Stimulated activated CD4-positive, alpha-beta T cell treated with anti-CD3 and anti-CD28 coated beads, Interleukin-2, amount 100 ng/mL, for 4 hours (primary cell): ENCODE measurements around the gene KY.

Experiments used
- DNase-seq: peaks from one replicate; pipeline ENCODE4 v3.0.0-alpha.2; 2020; ENCODE audit warnings: low read depth

Gene KY

GRCh38 chr3:134619301-134619615 is 31.6 kb downstream of the KY start:
- no peak for DNase-seq

DNA sequence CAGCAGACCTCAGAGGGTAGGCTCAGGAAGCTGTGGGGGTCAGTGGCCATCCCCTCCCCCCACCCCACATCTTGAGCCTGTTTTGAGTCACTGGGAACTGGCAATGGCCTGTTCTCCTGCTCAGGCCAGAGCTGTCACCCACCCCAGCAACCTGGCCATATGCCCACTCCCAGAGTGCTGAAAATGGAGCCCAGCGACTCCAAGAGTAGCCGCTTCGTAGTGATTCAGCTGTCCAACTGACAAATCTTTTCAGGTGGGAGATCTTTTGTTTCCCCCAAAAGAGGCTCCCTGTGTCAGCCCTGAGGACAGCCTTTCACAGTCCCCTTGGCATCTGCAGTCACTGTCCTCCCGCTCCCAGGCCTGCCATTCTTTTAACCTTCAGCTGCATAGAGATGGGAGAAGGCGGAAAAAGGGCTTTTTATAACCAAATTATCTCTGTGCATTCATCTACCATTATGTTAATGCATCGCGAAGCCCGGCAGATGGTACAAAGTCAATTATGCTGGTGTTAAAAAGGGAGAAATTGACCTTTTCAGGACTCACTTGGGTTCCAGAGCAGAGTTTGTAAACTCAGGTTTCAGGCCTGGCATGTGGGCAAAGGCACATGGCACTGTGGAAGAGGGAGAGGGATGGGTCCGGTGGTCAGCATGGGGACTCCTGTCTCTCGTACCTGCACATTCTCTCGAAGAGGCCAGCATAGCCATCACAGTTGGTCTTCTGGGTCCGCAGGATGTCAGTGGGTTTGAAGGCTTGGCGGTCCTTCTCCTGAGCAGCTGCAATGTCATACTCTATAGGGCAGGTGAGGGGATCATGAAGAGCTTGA is 32.1 kb downstream of the KY start:
- no peak for DNase-seq

- no peak for DNase-seq
Measured at GRCh38 chr3:134617608-134618477, 33.0 kb downstream of the KY start.

GRCh38 chr3:134615743-134616142 is 35.1 kb downstream of the KY start:
- no peak for DNase-seq

GRCh38 chr3:134614955-134615354 is 35.9 kb downstream of the KY start:
- no peak for DNase-seq

DNA sequence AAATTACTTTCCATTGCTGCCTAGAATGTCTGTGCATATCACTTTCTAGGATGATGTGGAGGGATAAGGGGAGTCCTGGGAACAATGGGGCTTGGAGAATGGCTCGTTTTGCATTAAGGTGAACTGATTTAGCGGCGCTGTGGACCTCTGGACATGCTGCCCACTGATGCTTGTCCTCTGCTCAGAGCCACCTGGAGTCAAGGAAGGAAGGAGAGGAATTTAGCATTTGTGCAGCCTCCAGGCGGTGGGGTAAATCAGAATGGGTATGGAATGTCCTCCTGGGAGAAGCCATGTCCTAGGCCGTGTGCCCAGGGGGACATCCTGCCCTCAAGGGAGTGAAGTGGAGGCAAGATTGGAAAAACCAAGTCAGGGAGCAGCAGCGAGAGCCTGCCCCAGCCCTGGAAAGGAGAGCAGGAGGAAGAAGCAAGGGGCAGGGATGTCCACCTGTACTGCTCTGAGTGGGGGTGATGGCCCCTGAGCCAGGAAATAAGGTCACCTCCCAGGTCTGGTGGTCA is 37.8 kb downstream of the KY start:
- no peak for DNase-seq

DNA sequence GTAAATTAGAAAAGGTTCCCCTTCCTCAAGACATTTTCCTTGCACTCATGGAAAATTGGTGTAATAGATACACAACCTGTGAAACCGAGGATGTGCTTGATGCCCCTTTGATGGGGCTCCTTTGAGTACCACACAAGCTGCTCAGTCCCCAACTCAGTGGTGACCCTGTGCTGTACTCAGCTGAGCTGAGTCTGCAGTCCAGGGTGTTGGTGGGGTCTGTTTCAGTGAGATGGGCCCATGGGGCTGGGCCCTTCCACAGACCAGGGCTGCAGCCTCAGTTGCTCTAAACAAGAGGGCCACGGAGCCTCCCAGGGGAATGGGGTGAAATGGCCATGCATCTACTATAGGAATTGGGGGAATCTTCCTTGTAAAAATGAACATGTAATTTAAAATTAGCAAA is 39.3 kb downstream of the KY start:
- DNase-seq: no peak

DNA sequence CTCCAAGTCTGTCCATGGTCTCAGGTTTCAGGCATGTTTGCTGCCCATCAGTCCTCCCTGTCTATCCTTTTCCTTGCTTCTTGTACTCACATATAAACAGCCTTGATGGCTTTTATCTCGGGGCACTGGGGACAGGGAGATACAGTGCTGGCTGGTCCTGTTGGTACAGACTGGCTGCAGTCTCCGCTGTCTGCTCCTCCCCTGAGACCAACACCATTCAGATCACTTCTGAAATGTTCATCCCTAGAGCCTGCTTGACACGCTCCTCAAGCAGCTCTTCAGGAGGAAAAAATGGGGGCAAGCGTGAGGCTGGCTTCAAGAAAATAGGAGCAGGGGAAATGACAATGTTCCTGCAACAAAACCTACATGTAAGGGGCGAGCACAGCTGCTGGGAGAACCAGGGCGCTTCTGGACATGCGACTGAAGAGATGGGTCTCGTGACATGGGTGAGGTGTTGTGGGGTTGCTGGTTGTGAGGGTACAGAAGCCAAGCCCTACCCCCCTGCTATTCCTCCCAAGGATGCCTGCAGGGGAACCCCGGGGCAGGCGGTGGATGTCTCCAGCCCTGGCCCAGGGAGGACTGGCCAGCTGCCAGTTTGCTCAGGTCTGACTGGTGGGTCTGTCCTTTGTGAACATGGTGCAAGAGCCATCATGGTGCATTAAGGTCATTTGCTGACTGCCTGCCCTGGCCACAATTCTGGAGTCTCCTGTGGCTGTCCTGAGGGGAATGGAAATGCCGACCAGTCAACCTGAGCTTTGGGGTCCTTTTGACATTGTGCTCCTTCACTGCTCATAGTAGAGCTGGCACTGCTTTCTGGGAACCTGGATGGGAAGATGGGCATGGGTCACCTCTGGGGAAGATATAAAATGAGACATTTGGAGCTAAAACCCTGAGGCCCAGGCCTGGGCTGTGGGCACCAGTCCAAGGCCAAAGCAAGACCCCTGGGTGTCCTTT is 40.1 kb downstream of the KY start:
- DNase-seq: no peak

DNA sequence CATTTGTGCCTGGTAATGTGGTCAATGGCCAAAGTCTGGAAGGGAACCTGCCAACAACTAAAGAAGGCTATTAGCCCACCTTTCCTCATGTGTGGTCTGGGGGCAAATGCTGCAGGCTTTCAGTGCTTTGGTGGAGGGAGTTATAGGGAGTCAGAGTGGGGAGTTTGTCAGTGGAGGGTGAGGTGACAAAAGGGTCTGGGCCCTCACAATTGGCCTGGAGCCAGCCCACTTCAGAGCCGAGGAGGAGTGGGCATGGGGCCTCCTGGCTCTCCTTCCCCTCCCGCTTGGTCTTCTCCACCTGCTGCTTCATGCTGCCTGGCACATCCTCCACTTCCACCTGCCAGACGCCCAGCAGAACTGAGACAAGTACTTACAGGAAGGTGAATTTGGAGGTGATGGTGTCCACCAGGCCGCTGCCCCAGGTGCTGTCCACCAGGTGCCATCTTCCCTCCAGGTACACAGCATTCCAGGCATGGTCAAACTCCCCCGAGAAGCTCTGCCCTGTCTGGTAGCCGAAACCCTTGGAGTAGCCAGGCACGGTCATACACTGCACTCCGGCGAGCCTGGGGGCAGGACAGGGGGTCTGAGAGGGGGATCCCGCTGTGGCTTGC is 40.9 kb downstream of the KY start:
- no peak for DNase-seq

DNA sequence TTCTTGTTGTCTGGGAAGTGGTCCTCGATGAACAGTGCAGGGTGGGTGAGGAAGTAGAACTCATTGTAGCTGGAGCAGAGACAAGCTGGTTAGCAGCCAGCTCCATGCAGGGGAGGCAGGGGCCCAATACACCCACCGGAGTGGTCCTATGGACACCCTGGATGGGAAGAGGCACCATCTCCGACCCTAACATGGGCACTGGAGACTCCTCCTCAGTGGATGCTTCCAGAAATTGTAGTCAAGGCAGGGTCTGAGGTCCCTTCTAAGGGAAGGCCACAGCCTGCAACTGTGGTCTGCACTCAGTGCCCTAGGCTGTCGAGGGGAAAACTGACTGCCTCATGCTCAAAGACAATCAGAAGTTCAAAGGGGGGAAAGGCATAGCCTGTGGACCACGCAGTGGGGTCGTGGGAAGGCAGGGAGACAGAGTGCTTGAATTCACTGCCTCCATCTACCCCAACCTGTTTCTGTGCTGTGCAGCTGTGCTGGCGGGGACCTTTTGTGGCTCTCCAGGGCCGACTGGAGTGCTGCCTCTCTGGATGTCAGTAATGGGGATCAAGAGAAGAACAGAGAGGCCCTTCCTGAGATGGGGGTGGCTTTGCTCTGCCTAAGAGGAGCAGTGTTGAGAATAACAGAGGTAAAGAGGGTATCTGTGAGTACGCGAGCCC is 41.9 kb downstream of the KY start:
- DNase-seq: no peak

DNA sequence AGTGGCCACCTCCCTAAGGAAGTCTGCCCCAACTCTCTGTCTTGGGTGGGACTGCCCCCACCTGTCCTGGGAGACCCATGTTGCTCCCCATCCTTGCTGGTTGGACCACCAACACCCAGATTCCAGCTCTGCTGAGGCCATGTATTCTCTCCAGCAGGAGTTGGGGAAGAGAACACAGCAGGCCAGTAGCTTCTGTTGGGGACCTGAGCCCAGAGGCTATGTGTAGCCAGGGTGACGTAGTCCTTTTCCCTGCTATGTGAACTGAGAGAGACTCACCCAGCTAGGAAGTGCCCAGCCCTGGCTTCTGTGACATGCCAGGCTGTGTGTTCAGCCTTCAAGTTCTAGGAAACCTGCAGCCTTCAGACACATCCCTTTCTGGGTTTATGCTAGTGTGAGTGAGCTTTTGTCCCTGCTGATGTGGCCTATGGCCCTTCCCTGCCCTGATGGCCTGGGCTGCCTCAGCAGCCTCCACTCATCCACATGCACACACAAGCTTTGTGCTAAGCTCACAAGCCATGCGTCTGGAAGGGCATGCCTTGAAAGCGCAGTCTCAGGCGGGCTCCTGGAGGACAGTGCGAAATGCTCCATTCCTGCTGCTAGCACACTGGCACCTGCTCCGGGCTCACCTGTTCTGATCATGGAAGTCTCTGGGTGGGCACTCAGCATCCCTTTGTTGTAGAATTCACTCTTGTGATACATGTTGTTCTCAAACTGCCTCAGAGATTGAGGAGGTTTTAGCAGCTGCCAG is 42.6 kb downstream of the KY start:
- DNase-seq: no peak

- no peak for DNase-seq
Measured at GRCh38 chr3:134607054-134608022, 43.5 kb downstream of the KY start.

DNA sequence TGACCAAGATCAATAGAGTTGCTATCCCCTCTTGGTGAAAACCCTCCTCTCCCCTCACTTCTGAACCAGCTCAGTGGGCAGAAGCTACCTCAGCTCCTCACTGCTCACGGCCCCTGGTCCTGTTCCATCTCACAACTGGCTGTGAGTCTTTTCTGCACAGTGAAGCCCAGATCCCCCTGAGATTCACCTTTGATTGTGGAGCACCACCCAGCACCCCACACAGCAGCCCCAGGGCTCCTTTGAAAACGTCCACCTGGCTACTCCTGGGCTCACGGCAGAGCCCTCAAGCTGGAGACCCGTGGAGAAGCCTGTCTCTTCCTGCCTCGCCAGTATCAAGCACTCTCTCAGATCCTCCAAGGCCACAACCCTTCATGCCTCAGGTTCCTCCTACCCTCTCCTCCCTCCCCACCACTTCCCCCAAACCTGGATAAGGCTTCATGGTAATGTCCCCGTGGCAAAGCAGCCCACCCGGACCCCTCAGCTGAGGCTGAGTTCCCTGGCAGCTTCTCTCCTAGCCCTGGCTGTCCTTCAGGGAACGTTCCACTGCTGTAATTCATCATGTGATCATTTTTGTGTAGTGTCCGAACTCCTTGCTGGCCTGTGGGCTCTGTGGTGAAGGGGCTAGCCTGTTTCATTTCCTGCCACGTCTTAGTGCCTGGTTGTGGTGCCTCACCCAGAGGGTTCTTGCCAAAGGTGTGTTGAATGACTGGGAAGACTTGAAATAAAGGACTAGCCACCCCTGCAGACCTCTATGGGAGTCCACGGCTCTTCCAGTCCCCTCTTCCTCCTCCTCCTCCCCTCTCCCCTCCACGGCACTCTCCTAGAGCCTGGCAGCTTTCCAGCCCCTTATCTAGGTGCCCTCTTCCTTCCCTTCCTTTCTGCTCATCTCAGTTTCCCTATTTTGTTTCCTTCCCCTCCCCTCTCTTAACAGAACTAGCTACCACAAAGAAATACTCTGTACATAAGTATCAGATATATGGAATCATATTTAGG is 44.5 kb downstream of the KY start:
- DNase-seq: no peak

DNA sequence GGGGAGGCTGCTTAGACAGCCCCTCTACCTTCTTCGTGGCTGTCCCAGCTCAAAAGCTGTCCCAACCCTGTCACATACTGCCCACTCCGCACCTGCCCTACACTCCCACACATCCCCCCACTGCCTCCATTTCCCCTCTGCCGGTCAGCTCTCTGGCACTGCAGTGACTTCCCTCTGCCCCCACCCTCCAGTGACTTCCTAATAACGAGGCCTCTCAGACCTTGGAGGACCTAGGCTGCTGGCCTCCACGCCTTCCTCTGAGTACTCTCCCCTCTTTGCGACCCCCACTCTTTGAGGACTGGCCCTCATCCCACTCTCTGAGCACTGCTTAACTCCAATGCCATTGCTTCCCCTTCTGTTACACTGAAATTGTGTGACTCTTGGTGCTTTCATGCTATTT is 45.3 kb downstream of the KY start:
- no peak for DNase-seq

GRCh38 chr3:134603956-134604355 is 46.9 kb downstream of the KY start:
- DNase-seq: no peak

- DNase-seq: no peak
Measured at GRCh38 chr3:134603480-134603879, 47.3 kb downstream of the KY start.

- no peak for DNase-seq
Measured at GRCh38 chr3:134602440-134602814, 48.4 kb downstream of the KY start.
